Measurements from ENCODE around the gene NFILZ.

The NFILZ gene

GRCh38 chr19:8641908-8642547, 11.6 kb downstream of the NFILZ start:
- DNase-seq (ENCODE audit: low read depth) = peak; percentile 76

- no peak for DNase-seq (ENCODE audit: low read depth)
These were observed 12.1 kb downstream of the NFILZ start for GRCh38 chr19:8642561-8642960.

- DNase-seq (ENCODE audit: low read depth) = no peak
These were observed 13.6 kb downstream of the NFILZ start for GRCh38 chr19:8643860-8644653.

GRCh38 chr19:8648240-8648639, 17.8 kb downstream of the NFILZ start:
- DNase-seq (ENCODE audit: low read depth) = peak; percentile 50

GRCh38 chr19:8654591-8655339, 24.3 kb downstream of the NFILZ start:
- DNase-seq (ENCODE audit: low read depth) = peak; percentile 29

GRCh38 chr19:8655340-8655709, 24.9 kb downstream of the NFILZ start:
- DNase-seq (ENCODE audit: low read depth) = no peak

- no peak for DNase-seq (ENCODE audit: low read depth)
These were observed 27.4 kb downstream of the NFILZ start for GRCh38 chr19:8657869-8658268.

- DNase-seq (ENCODE audit: low read depth) = no peak
These were observed 29.5 kb downstream of the NFILZ start for GRCh38 chr19:8659905-8660304.

GRCh38 chr19:8662263-8662662, 31.8 kb downstream of the NFILZ start:
- no peak for DNase-seq (ENCODE audit: low read depth)

GRCh38 chr19:8663920-8664670, 33.7 kb downstream of the NFILZ start:
- DNase-seq (ENCODE audit: low read depth) = no peak

- DNase-seq (ENCODE audit: low read depth) = no peak
These were observed 34.2 kb downstream of the NFILZ start for GRCh38 chr19:8664671-8665057.

GRCh38 chr19:8665468-8666213, 35.2 kb downstream of the NFILZ start:
- DNase-seq (ENCODE audit: low read depth) = no peak

GRCh38 chr19:8666814-8667405, 36.5 kb downstream of the NFILZ start:
- no peak for DNase-seq (ENCODE audit: low read depth)

GRCh38 chr19:8673276-8673891, 43.0 kb downstream of the NFILZ start:
- DNase-seq (ENCODE audit: low read depth) = no peak

- DNase-seq (ENCODE audit: low read depth) = no peak
These were observed 44.6 kb downstream of the NFILZ start for GRCh38 chr19:8675066-8675465.

GRCh38 chr19:8678244-8678807, 47.9 kb downstream of the NFILZ start:
- DNase-seq (ENCODE audit: low read depth) = no peak

Data from iris pigment epithelial cell (primary cell).